ENCODE data around the gene SELENOF.
"Not testable (repeated sequence)": the region's sequence is repeated elsewhere in the genome, so short reads cannot be mapped to it uniquely, and the experiment has no call there.

Gene SELENOF

GRCh38 chr1:86915737-86916235 is 1.9 kb upstream of the SELENOF start:
- DNase-seq: no peak

GRCh38 chr1:86914998-86915736 is 1.2 kb upstream of the SELENOF start:
- peak; percentile 42 for DNase-seq

- no peak for DNase-seq
Measured at GRCh38 chr1:86914601-86914997, 673 bp upstream of the SELENOF start, which contains the start of gene HS2ST1. Gene HS2ST1 (plus strand): TSS chr1:86914635.

GRCh38 chr1:86913399-86913895 is 479 bp downstream of the SELENOF start:
- peak; percentile 20 for DNase-seq

GRCh38 chr1:86912281-86912900 is 1.5 kb downstream of the SELENOF start:
- no peak for DNase-seq

GRCh38 chr1:86906419-86906818 is 7.5 kb downstream of the SELENOF start:
- no peak for DNase-seq

GRCh38 chr1:86905875-86906274 is 8.1 kb downstream of the SELENOF start:
- DNase-seq: no peak

- not testable (repeated sequence) for DNase-seq
Measured at GRCh38 chr1:86899401-86899800, 14.5 kb downstream of the SELENOF start.

- no peak for DNase-seq
Measured at GRCh38 chr1:86888327-86888726, 25.6 kb downstream of the SELENOF start.

- no peak for DNase-seq
Measured at GRCh38 chr1:86887479-86888162, 26.3 kb downstream of the SELENOF start.

GRCh38 chr1:86875722-86876121 is 38.2 kb downstream of the SELENOF start:
- DNase-seq: no peak

GRCh38 chr1:86872086-86872485 is 41.8 kb downstream of the SELENOF start:
- no peak for DNase-seq

GRCh38 chr1:86871001-86871400 is 42.9 kb downstream of the SELENOF start:
- DNase-seq: no peak

- no peak for DNase-seq
Measured at GRCh38 chr1:86868477-86868876, 45.4 kb downstream of the SELENOF start.

GRCh38 chr1:86867278-86867677 is 46.6 kb downstream of the SELENOF start:
- not testable (repeated sequence) for DNase-seq

- no peak for DNase-seq
Measured at GRCh38 chr1:86866665-86867064, 47.3 kb downstream of the SELENOF start.

- DNase-seq: no peak
Measured at GRCh38 chr1:86865973-86866637, 47.8 kb downstream of the SELENOF start.

GRCh38 chr1:86862920-86863319 is 51.0 kb downstream of the SELENOF start:
- no peak for DNase-seq

- no peak for DNase-seq
Measured at GRCh38 chr1:86861424-86861823, 52.5 kb downstream of the SELENOF start.

- DNase-seq: no peak
Measured at GRCh38 chr1:86860424-86860823, 53.5 kb downstream of the SELENOF start.

GRCh38 chr1:86860020-86860419 is 53.9 kb downstream of the SELENOF start:
- DNase-seq: no peak

GRCh38 chr1:86858524-86859261 is 55.2 kb downstream of the SELENOF start:
- no peak for DNase-seq
